A549 (cell line): ENCODE measurements around the gene CNOT6.

ENCODE experiments used
- JUN ChIP-seq, 2 experiments: fragments of >200 bp; sonication (Bioruptor Twin); formaldehyde crosslinking; IDR thresholded peaks; 2 replicates in 1 of 2; 3 replicates in 1 of 2; pipeline ENCODE4 v1.6.1; 2016 to 2017
- KDM1A ChIP-seq: fragments of 200-600 bp; sonication (generic); IDR thresholded peaks from 2 replicates; pipeline ENCODE4 v1.6.1; 2016; ENCODE audit warnings: low read depth, mild to moderate bottlenecking
- NFE2L2 ChIP-seq: fragments of 150-350 bp; conservative IDR thresholded peaks from 2 replicates; pipeline ENCODE4 v1.6.1; 2014; ENCODE audit warnings: low read length
- TF ChIP-seq, protein P1 (sequence below): fragments of >200 bp; sonication (Bioruptor Twin); formaldehyde crosslinking; IDR thresholded peaks from 3 replicates; pipeline ENCODE4 v1.5.1; 2016
- TF ChIP-seq, protein P2 (sequence below): fragments of 200-600 bp; sonication (generic); IDR thresholded peaks from 2 replicates; pipeline ENCODE4 v1.6.1; 2016; ENCODE audit warnings: antibody characterized with exemption, mild to moderate bottlenecking, moderate library complexity
- TF ChIP-seq, protein P3 (sequence below): fragments of 450-650 bp; IDR thresholded peaks from 2 replicates; pipeline ENCODE4 v1.6.1; 2014; ENCODE audit warnings: antibody characterized with exemption

DNA sequence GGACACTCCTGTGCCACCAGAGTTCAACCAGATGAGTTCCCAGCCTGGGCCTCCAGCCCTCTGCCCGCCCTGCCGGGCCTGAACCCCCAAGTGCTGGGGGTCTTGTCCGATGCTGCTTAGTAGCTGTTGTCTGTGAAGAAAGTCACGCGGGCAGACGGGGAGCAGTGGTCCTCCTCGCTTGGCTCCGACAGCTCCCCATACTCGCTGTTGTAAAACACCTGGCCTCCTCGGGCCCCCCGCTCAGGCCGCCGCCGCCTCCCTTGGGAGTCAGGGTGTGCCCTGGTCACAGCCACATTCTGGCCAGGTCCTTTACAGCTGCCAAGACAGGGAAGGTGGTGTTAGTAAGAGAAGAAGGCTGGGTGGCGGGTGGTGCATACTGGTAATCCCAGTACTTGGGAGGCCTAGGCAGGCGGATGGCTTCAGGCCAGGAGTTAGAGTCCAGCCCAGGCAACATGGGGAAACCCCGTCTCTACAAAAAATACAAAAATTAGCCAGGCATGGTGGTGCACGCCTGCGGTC lies 109.0 kb downstream of the CNOT6 start:
- TF ChIP-seq, protein P1, sequence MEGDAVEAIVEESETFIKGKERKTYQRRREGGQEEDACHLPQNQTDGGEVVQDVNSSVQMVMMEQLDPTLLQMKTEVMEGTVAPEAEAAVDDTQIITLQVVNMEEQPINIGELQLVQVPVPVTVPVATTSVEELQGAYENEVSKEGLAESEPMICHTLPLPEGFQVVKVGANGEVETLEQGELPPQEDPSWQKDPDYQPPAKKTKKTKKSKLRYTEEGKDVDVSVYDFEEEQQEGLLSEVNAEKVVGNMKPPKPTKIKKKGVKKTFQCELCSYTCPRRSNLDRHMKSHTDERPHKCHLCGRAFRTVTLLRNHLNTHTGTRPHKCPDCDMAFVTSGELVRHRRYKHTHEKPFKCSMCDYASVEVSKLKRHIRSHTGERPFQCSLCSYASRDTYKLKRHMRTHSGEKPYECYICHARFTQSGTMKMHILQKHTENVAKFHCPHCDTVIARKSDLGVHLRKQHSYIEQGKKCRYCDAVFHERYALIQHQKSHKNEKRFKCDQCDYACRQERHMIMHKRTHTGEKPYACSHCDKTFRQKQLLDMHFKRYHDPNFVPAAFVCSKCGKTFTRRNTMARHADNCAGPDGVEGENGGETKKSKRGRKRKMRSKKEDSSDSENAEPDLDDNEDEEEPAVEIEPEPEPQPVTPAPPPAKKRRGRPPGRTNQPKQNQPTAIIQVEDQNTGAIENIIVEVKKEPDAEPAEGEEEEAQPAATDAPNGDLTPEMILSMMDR: no peak
- TF ChIP-seq, protein P2, sequence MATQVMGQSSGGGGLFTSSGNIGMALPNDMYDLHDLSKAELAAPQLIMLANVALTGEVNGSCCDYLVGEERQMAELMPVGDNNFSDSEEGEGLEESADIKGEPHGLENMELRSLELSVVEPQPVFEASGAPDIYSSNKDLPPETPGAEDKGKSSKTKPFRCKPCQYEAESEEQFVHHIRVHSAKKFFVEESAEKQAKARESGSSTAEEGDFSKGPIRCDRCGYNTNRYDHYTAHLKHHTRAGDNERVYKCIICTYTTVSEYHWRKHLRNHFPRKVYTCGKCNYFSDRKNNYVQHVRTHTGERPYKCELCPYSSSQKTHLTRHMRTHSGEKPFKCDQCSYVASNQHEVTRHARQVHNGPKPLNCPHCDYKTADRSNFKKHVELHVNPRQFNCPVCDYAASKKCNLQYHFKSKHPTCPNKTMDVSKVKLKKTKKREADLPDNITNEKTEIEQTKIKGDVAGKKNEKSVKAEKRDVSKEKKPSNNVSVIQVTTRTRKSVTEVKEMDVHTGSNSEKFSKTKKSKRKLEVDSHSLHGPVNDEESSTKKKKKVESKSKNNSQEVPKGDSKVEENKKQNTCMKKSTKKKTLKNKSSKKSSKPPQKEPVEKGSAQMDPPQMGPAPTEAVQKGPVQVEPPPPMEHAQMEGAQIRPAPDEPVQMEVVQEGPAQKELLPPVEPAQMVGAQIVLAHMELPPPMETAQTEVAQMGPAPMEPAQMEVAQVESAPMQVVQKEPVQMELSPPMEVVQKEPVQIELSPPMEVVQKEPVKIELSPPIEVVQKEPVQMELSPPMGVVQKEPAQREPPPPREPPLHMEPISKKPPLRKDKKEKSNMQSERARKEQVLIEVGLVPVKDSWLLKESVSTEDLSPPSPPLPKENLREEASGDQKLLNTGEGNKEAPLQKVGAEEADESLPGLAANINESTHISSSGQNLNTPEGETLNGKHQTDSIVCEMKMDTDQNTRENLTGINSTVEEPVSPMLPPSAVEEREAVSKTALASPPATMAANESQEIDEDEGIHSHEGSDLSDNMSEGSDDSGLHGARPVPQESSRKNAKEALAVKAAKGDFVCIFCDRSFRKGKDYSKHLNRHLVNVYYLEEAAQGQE: no peak
- TF ChIP-seq KDM1A (no peak), NFE2L2 (no peak), JUN (IDR thresholded peaks at IDR 0.05) (no peak)
- TF ChIP-seq, protein P3, sequence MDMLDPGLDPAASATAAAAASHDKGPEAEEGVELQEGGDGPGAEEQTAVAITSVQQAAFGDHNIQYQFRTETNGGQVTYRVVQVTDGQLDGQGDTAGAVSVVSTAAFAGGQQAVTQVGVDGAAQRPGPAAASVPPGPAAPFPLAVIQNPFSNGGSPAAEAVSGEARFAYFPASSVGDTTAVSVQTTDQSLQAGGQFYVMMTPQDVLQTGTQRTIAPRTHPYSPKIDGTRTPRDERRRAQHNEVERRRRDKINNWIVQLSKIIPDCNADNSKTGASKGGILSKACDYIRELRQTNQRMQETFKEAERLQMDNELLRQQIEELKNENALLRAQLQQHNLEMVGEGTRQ: no peak
